SK-N-SH (cell line): ENCODE results near the gene KIDINS220. TPM values are rescaled to one million over a fixed set of nuclear protein-coding genes. Genes with fewer than 3 reads are reported as not detected.

ENCODE experiments used
- CTCF ChIA-PET: fragments of 300-600, 350-600 bp; formaldehyde crosslinking; extraction: SDS; loops from one replicate; lab custom pipeline; 2021; lab: Yijun Ruan, JAX
- POLR2A ChIA-PET: fragments of 350-600 bp; sonication (Branson Sonifier 250); formaldehyde crosslinking; extraction: SDS; loops from one replicate; lab custom pipeline; 2020; ENCODE audit warnings: antibody characterized with exemption, inconsistent platforms; lab: Yijun Ruan, JAX
- DNase-seq: peaks from one replicate; pipeline ENCODE4 v3.0.0; 2012
- H2AFZ ChIP-seq: fragments of 200-600 bp; sonication (generic); 2 replicates; pipeline ENCODE4 v1.8.1; 2016; ENCODE audit warnings: antibody characterized with exemption, mild to moderate bottlenecking, low read depth
- H3F3A ChIP-seq: fragments of 200-600 bp; sonication (generic); replicated peaks from 2 replicates; pipeline ENCODE3; 2016; ENCODE audit warnings: antibody characterized with exemption, mild to moderate bottlenecking; ENCODE audit not compliant: insufficient read depth
- H3K27ac ChIP-seq, 2 experiments: fragments of 200-500 bp in 1 of 2; fragments of 200-600 bp in 1 of 2; sonication (Bioruptor generic) in 1 of 2; sonication (generic), shearing (Covaris generic) in 1 of 2; 2 replicates each; pipeline versions ENCODE4 v1.5.1 to v1.6.1; 2014 to 2016; ENCODE audit warnings: low read depth in 2 of 2, inconsistent platforms in 1 of 2, low read length in 1 of 2, mild to moderate bottlenecking in 1 of 2, mixed read lengths in 1 of 2
- H3K27me3 ChIP-seq: fragments of 200-600 bp; sonication (generic), shearing (Covaris generic); 2 replicates; pipeline ENCODE4 v1.6.1; 2016; ENCODE audit warnings: mixed run types; ENCODE audit not compliant: insufficient read depth
- H3K36me3 ChIP-seq, 2 experiments: fragments of 200-500 bp in 1 of 2; fragments of 200-600 bp in 1 of 2; sonication (Bioruptor generic) in 1 of 2; sonication (generic) in 1 of 2; replicated peaks in 1 of 2; 2 replicates each; pipeline versions ENCODE3 to v1.5.1; 2014 to 2016; ENCODE audit warnings: low read length in 1 of 2, mild to moderate bottlenecking in 1 of 2; ENCODE audit not compliant: insufficient read depth in 2 of 2, control insufficient read depth in 1 of 2
- H3K4me1 ChIP-seq, 2 experiments: fragments of 200-500 bp in 1 of 2; fragments of 200-600 bp in 1 of 2; sonication (Bioruptor generic) in 1 of 2; sonication (generic), shearing (Covaris generic) in 1 of 2; 2 replicates each; pipeline versions ENCODE4 v1.5.1 to v1.6.1; 2014 to 2016; ENCODE audit warnings: low read depth in 1 of 2, low read length in 1 of 2, mixed run types in 1 of 2; ENCODE audit not compliant: insufficient read depth in 2 of 2, control insufficient read depth in 1 of 2
- H3K4me2 ChIP-seq: fragments of 200-600 bp; sonication (generic), shearing (Covaris generic); 2 replicates; pipeline ENCODE4 v1.6.1; 2017; ENCODE audit warnings: mixed run types
- H3K4me3 ChIP-seq, 2 experiments: fragments of 200-500 bp in 1 of 2; fragments of 200-600 bp in 1 of 2; sonication (Bioruptor generic) in 1 of 2; sonication (generic), shearing (Covaris generic) in 1 of 2; 2 replicates each; pipeline versions ENCODE4 v1.5.1 to v1.8.1; 2014 to 2016; ENCODE audit warnings: low read depth in 2 of 2, inconsistent platforms in 1 of 2, low read length in 1 of 2, mild to moderate bottlenecking in 1 of 2, mixed read lengths in 1 of 2, moderate library complexity in 1 of 2
- H3K79me2 ChIP-seq: fragments of 200-600 bp; sonication (generic); 2 replicates; pipeline ENCODE4 v1.8.1; 2017; ENCODE audit warnings: mild to moderate bottlenecking; ENCODE audit not compliant: insufficient read depth
- H3K9ac ChIP-seq: fragments of 200-600 bp; sonication (generic); 2 replicates; pipeline ENCODE4 v1.6.1; 2017; ENCODE audit warnings: mixed run types
- H3K9me2 ChIP-seq: fragments of 200-600 bp; sonication (generic); 2 replicates; pipeline ENCODE4 v1.6.1; 2017; ENCODE audit warnings: mixed run types
- H3K9me3 ChIP-seq: fragments of 200-600 bp; sonication (generic); 2 replicates; pipeline ENCODE4 v1.6.1; 2017; ENCODE audit warnings: mixed run types, mild to moderate bottlenecking, moderate library complexity
- H4K20me1 ChIP-seq: fragments of 200-600 bp; sonication (generic); 2 replicates; pipeline ENCODE4 v1.6.1; 2017; ENCODE audit warnings: mild to moderate bottlenecking, mixed run types; ENCODE audit not compliant: insufficient read depth
- CHD2 ChIP-seq: fragments of 150-350 bp; IDR thresholded peaks from 2 replicates; pipeline ENCODE4 v1.6.1; 2018; ENCODE audit warnings: low read length; ENCODE audit not compliant: partially characterized antibody
- EP300 ChIP-seq, 2 experiments: IDR thresholded peaks; 2 replicates each; pipeline versions ENCODE4 v1.4.0 to v1.6.1; 2012; ENCODE audit warnings: borderline replicate concordance in 1 of 2, low read depth in 1 of 2, low read length in 1 of 2
- FOXJ3 ChIP-seq: sonication (generic); formaldehyde crosslinking; IDR thresholded peaks from 2 replicates; pipeline ENCODE4 v1.5.1; 2020; ENCODE audit warnings: mild to moderate bottlenecking, missing genetic modification reagents
- MEF2A ChIP-seq: IDR thresholded peaks from 2 replicates; pipeline ENCODE4 v1.4.0; 2012; ENCODE audit warnings: low read depth, borderline replicate concordance
- MXI1 ChIP-seq: IDR thresholded peaks from 2 replicates; pipeline ENCODE4 v1.6.1; 2012; ENCODE audit warnings: mild to moderate bottlenecking, low read depth, low read length, improper control_type of control experiment
- PBX3 ChIP-seq: IDR thresholded peaks from 2 replicates; pipeline ENCODE4; 2012
- TAF1 ChIP-seq: IDR thresholded peaks from 2 replicates; pipeline ENCODE4 v1.6.1; 2012; ENCODE audit warnings: low read depth, mild to moderate bottlenecking, low read length, moderate library complexity, borderline replicate concordance
- TCF12 ChIP-seq: IDR thresholded peaks from 2 replicates; pipeline ENCODE4 v1.4.0; 2012
- WGBS: methylation state at CpG from one replicate; pipeline ENCODE4 v1.1.6; 2017; ENCODE audit warnings: low lambda C conversion rate; 5-methylcytosine and 5-hydroxymethylcytosine counted together
- polyA plus RNA-seq, 3 experiments: library from polyadenylated mRNA; depleted of rRNA; stranded (reverse); fragments of >200 nt; gene quantifications; 2 replicates each; pipeline ENCODE4 v1.2.3, GENCODE V29; 2012

Gene KIDINS220
- polyA plus RNA-seq, 1 of the 3 experiments (the other 2 are of a cell fraction) = 18.2 TPM

GRCh38 chr2:8817221-8817620, 20.2 kb downstream of the KIDINS220 start (continued):
- no peak for TF ChIP-seq TAF1

GRCh38 chr2:8806885-8807704, 30.3 kb downstream of the KIDINS220 start:
- H3K79me2 ChIP-seq = no peaks in the 10 kb centered on the region
- no peaks in the 10 kb centered on the region for H3K9me3 ChIP-seq
- no peak overlapping the region for H3K9ac ChIP-seq
- WGBS = 93% methylated on average over 6 of the region's 6 CpGs
- H4K20me1 ChIP-seq = no peaks in the 10 kb centered on the region
- TF ChIP-seq FOXJ3 (CRISPR knock-in tag) = no peak
- no peak for TF ChIP-seq MXI1
- no peak for TF ChIP-seq EP300 (IDR thresholded peaks at IDR 0.05; ENCODE audit: borderline replicate concordance in 1 of 2, low read depth in 1 of 2, low read length in 1 of 2)
- TF ChIP-seq MEF2A = no peak
- TF ChIP-seq TAF1 = no peak
- TF ChIP-seq CHD2 = no peak
- CTCF ChIA-PET = interaction anchor here (0.8 to 1.1 kb wide), 3 partner anchors 10 to 1241 kb away, joined by 3 to 4 read pairs (median 3); no protein-coding TSS in a partner anchor
- H3K9me2 ChIP-seq = no peaks in the 10 kb centered on the region
- H3K27ac ChIP-seq = no peak overlapping the region
- no peak for DNase-seq
- H3K36me3 ChIP-seq = peaks cover 50 to 58% of the 10 kb centered on the region in 2 experiments
- POLR2A ChIA-PET = no interaction called here
- no peak overlapping the region for H3K4me2 ChIP-seq
- H3F3A ChIP-seq = peaks cover 6% of the 10 kb centered on the region
- H3K27me3 ChIP-seq = no peaks in the 10 kb centered on the region
- no peak overlapping the region for H3K4me3 ChIP-seq
- H3K4me1 ChIP-seq = peaks cover 2 to 7% of the 10 kb centered on the region in 2 experiments; a peak in 2 of 4 replicates
- H2AFZ ChIP-seq = no peak overlapping the region

- no peak for DNase-seq
- POLR2A ChIA-PET = interaction anchor here (0.5 kb wide), 1 partner anchor 44 kb away, joined by 5 read pairs; no protein-coding TSS in a partner anchor
- H3K4me2 ChIP-seq = no peak overlapping the region
Observed at GRCh38 chr2:8805278-8806210, 31.9 kb downstream of the KIDINS220 start.

More at GRCh38 chr2:8805278-8806210, 31.9 kb downstream of the KIDINS220 start:
- Histone ChIP-seq H3K36me3 (peaks cover 41 to 52% of the 10 kb centered on the region in 2 experiments), H4K20me1 (no peaks in the 10 kb centered on the region), H3K9ac (no peak overlapping the region), H3K9me3 (no peaks in the 10 kb centered on the region), H3K27ac (no peak overlapping the region), H3K4me3 (no peak overlapping the region), H3K9me2 (no peaks in the 10 kb centered on the region), H3K4me1 (peaks cover 2 to 7% of the 10 kb centered on the region in 2 experiments; a peak in 2 of 4 replicates), H2AFZ (no peak overlapping the region), H3F3A (peaks cover 6% of the 10 kb centered on the region), H3K27me3 (no peaks in the 10 kb centered on the region), H3K79me2 (no peaks in the 10 kb centered on the region)
- 84% methylated on average over 6 of the region's 6 CpGs for WGBS
- TF ChIP-seq PBX3 = 0 out of 2 replicates have a peak, but pooled peaks have one; percentile 10
- TF ChIP-seq TCF12 = 0 out of 2 replicates have a peak, but pooled peaks have one; percentile 32
- no peak for TF ChIP-seq EP300 (IDR thresholded peaks at IDR 0.05; ENCODE audit: borderline replicate concordance in 1 of 2, low read depth in 1 of 2, low read length in 1 of 2)
- CTCF ChIA-PET = interaction anchor here (0.8 to 2.5 kb wide), 5 partner anchors 10 to 333 kb away, joined by 3 to 10 read pairs (median 3); no protein-coding TSS in a partner anchor
